ENCODE measurements around the gene NRXN3.

NRXN3 gene

DNA sequence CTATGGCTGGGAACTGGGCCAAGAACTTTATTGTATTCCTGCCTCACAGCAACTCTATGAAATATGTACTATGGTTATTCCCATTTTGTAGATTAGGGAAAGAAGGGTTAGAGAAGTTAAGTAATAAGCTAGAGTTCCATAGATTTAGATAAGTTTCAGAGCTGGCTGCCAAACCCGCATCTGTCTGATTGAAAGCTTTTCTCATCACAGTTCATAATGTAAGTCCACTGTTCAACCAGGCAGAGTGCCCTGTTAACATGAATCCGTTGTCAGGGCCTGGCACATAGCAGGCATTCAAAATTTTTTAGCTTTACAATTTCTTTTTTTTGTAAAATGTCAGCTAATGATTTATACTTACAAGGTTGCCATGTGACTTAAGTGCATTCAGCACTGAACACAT, 467.3 kb downstream of the NRXN3 start:
- no peak for DNase-seq (ENCODE audit: low read depth in 2 of 2)

DNA sequence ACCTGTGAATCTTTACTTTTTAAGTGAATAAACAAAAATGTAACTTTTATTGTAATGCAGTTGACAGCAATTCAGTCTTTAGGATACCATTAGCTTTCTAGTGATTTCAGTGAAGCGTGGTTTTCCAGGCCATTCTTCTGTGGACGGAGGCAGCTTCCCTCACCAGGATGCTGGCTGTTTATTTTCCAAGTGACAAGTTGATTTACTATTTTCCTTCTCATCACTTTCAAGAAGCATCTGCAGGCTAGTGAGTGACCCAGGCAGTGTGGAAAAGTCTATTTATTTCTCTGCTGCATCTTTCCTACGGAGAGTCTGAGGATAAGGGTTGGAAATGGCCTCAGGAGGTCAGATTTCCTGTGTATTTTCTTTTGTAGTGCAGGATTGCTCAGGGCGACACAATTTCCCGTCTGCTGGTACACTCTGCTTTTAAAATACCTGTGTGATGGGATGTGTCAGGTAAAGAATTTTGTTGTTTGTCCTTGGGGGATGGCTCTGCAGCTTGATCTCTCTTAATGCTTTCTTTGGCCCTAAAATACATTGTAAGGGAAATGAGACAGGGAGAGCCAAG, 467.8 kb downstream of the NRXN3 start:
- DNase-seq (ENCODE audit: low read depth in 2 of 2) = no peak

DNA sequence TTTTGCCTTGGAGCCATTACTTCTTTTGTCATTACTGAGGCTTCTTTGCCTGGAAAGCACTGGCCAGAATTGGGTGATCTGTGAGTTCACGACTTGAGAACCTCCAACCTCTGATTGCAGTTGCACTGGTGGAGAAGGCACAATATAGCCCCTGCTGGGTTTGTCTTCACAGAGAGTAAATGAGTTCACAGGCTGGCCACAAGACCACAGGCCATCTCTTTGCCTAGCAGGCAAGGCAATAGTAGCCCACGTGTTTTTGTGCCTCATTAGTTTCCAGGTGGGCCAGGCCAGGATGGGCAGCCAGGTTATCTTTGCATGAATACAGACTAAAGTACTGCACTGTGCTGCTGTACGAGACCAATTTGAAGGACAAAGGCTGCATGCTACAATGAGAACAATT, 468.8 kb downstream of the NRXN3 start:
- DNase-seq (ENCODE audit: low read depth in 2 of 2) = no peak

DNA sequence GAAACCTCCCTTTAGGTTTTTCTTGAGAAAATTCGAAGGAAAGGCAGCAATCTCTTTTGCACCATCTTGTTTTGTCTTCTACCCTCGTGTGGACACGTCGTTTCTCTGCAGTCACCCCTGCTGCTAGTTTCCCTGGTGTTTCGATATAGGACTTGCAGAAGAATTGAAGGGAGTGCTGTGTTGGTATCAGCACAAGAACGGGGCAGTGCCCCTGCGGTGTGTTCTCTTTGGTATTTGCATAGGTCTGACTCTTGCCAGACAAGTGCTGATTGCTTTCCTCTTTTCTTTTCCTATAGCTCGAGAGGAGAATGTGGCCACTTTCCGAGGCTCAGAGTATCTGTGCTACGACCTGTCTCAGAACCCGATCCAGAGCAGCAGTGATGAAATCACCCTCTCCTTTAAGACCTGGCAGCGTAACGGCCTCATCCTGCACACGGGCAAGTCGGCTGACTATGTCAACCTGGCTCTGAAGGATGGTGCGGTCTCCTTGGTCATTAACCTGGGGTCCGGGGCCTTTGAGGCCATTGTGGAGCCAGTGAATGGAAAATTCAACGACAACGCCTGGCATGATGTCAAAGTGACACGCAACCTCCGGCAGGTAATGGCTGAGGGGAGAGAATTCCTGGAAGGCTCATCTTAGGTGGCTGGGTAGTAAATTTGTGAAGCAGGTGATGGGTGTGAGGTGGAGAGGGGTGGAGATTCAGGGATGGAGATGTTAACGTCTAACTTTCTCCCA, 474.8 kb downstream of the NRXN3 start:
- DNase-seq (ENCODE audit: low read depth in 2 of 2) = no peak

DNA sequence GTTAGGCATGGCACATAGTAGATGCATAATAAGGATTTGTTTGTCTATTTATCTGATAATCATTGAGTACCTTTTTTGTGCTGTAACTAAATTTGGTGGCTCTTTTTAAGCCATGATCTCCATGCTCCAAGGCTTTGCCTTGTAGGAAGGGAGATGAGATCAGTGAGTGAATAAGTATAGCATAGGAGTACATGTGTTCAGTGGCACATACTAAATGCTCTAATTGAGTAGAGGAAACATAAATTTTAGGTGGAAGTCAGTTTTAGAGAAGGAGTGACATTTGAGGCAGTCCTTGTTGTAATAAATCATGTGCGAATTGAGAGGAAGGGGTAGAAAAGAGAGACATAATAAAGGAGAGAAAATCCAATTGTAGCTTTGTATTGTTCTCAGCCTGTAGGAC, 482.6 kb downstream of the NRXN3 start:
- DNase-seq (ENCODE audit: low read depth in 2 of 2) = no peak

DNA sequence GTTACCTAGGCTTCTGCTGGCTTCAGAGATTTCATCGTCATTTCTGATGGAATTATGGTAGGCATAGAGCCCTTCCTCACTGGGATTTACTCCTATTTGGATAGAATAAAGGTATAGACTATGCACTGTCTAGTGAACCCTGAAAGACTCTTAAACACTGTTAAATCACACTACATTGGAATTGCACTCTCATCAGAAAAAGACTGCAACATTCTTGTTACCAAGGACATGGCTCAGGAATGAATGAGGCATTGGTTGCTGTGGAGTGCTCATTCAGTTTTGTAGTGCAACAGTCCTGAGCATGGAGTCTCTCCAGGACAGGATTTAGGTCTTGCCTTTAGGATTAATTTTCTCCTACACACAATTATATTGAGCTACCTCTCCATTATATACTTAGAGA, 483.0 kb downstream of the NRXN3 start:
- no peak for DNase-seq (ENCODE audit: low read depth in 2 of 2)

DNA sequence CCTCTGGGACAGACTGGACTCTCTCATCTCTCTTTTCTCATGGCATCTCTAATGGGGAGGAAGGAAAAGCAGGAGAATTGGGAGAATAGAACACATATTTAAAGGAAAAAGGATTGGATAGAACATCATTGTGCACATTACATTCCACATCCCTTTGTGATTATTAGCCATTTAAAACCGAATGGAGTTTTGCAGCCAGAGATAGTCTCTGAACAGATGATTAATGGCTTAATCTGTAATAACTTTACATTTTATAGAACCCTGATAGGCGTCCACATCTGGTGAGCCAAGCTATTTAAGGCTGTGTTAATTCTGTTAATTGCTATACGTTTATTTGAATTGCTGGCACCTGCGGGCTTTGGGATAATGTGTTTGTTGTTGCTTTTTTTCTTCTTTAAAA, 487.3 kb downstream of the NRXN3 start:
- no peak for DNase-seq (ENCODE audit: low read depth in 2 of 2)

DNA sequence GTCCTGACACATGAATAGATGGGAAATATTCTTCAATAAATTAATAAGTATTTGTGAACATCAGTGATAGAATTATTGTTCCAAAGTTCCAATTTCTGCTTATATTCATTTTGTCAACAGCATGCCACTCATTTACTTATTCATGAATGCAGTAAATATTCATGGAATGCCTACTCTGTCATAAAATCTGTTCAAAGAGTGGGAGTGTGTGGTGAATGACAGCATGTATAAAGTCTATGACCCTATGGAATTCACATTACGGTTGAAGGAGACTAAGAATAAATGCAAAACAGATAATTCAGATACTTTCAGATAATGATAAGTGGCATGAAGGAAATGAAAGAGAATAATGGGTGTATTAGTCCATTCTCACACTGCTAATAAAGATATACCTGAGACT, 494.7 kb downstream of the NRXN3 start:
- no peak for DNase-seq (ENCODE audit: low read depth in 2 of 2)

DNA sequence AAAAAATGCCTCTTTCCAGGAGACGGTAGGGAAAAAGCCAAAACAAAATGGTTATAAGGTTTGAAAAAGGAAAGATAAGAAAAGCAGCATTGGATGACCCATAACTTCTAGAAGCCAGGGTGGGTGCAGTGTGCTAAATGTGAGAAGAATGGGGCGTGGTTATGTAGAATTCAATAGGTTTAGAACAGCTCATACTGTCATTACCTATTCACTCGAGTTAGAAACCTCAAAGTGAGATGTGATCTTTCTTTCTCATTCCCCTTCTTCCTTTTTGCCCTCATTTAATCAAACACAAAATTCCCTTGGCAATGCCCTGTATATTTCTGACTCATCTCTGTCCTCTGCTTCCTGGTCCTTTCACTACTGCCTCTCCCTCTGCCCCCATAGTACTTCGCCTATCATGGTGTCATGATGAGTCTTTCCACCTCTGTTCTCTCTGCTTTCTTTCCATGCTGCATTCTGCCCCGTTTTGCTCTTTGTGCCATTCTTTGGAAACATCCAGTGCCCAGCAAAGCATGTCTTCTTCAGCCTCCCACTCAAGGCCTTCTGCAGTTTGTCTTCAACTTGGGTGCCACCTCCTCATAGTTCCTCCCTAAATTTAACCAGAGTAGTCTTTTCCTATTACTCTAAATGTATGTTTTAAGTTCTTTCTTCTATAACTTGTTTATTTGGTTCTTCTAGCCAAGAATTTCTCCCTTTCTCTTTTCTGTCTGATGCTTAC, 496.3 kb downstream of the NRXN3 start:
- no peak for DNase-seq (ENCODE audit: low read depth in 2 of 2)

DNA sequence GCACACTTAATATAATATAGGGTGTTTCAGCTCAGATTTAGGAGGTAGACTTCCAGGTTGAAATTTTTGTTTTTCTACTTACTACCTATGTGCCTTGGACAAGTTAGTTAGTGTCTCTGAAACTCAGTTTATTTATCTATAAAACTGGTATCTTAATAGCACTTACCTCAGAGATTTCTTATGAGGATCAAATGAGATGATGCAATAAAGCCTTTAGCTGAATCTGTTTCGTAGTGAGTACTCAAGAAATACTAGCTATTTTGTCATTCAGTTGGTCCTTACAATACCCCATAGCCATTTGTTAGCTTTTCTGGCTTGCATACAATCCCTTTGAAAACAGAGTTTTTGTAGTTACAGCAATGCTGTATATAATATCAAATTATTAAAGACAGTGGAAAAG, 497.0 kb downstream of the NRXN3 start:
- DNase-seq (ENCODE audit: low read depth in 2 of 2) = no peak

DNA sequence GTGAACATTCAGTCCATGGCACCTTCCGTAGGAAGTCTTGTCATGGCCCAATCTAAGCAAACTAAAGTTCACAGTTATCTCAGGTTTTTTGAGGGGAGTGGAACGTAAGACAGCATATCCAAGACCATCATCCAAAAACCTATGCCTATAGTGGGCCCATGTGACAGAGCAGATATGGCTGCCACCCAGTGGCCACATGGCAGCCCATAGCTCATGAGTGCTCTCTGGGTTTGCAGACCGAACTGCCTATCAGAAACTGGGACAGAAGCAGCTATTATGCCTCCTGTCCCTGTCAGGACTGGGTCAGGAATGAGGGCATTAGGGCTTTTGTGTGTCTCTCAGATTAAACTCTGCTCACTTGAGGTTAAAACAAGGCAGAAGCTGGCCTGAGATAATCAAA, 503.7 kb downstream of the NRXN3 start:
- no peak for DNase-seq (ENCODE audit: low read depth in 2 of 2)

DNA sequence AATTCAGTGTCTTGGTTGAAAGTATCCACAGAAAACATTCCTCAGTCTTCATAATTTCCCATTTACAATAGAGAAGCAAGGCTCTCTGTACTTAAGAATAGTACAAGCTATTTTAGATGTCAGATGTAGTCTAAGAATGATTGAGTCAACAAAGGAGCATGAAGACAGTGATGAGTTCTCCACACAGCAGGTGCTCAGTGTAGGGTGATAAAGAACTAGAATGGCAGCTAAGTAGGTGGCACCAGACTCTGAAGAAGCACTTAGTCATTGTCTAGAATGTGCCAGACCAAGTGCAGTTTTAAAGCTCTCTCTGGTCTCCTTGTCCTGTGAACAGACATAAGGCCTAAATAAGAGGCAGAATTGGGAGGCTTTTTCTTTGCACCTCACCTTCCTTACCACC, 504.6 kb downstream of the NRXN3 start:
- DNase-seq (ENCODE audit: low read depth in 2 of 2) = no peak

DNA sequence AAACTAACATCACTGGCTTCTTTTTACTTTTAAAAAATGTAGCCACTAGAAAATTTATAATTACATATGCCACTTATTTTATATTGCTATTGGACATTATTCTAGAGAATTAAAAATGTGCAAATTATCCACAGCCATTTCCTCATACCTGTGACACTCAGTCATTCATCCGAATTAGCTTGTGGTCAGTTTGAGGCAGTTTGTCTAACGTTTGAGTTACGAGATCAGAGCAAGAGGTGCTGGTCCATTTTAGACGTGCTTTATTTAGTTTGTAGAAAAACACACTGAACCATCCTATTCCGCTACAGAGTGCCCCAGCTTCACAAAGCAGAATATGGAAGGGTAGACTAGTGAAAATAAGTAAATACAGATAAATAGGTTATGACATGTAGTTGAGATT, 513.0 kb downstream of the NRXN3 start:
- DNase-seq (ENCODE audit: low read depth in 2 of 2) = no peak

DNA sequence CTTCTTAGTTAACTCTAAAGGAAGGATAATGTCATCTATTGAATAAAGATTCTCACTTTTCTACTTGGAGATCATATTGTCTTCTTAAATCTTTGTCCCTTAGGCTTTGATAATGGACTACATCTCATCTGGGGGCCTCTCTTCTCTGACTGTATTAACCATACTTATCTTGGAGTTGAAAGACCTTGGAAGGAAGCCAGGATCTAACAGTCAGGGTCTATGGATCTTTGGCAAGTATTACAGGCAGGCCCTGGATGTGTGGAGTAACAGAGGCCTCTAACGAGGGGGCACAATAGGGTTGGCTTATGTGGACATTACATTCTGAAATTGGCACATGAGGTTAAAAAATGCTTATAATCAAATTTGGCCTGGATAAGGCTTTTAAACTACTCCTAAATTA, 513.8 kb downstream of the NRXN3 start:
- no peak for DNase-seq (ENCODE audit: low read depth in 2 of 2)

DNA sequence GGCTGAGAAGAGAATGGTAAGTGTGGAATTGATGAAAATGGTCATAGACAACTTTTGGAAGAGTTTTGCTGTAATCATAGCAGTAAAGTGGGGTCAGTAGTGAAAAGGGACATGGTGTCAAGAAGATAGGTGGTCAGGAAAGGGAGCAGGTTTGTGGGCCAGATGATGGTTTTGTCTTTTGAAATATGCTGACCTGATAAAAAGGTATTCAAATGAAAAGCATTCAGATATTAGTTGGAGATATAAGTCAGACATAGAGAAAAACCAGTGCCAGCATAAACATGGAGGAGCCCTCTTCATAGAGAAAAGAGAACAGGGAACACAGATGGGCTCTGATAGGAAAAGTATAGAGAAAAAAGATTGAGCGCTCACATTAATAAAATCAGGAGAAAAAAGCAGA, 518.3 kb downstream of the NRXN3 start:
- DNase-seq (ENCODE audit: low read depth in 2 of 2) = no peak

DNA sequence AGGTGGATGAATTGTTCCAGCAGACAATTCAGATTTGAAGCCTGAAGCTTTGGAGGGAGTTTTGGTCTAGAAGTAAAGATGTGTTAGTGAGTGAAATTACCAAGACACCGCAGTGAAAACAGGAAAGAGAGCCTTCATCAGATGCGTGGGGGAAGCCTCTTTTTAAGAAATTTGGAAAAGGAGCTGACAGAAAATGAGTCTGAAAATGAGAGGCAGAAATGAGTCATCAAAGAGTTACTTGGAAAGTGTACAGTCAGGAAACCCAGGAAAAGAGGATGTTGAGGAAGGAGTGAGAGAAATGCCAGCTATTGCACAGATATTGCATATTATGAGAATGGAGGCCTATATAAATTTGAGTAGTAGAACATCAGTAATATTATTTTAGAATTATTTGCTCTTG, 520.7 kb downstream of the NRXN3 start:
- no peak for DNase-seq (ENCODE audit: low read depth in 2 of 2)

DNA sequence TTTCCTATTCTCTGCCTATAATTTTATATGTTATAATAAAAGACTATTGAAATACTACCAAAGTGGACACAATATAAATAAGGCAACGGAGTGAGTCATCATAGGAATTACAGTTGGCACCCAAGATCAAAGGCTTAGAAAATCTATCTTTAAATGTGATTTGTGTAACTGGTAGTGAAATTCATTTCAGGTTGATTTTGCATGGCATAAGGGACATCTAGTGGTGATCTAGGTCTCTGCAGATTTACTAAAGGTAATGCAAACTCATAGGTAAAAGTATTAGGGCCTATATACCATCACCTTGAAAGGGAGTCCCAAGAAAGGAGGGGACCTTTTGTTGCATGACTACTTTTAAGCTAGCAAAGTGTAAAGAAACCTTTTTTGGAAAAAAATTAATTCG, 527.2 kb downstream of the NRXN3 start:
- no peak for DNase-seq (ENCODE audit: low read depth in 2 of 2)

DNA sequence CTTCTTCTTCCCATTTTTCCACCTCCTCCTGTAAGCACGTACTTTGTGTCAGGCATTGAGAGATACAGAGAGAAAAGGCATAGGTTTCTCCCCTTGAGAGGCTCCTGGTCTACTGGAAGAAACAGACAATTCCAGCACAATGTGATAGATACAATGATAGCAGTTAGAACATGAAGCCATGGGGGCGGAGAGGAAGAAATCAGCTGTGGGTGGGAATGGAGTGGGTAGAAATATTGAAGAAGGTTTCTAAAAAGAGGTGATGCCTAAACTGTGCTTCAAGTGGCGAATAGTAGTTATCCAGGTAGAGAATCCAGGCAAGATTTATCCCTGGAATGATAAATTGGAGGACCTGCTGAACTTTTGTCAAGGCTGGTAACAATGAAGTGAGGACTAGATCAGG, 528.8 kb downstream of the NRXN3 start:
- DNase-seq (ENCODE audit: low read depth in 2 of 2) = no peak

DNA sequence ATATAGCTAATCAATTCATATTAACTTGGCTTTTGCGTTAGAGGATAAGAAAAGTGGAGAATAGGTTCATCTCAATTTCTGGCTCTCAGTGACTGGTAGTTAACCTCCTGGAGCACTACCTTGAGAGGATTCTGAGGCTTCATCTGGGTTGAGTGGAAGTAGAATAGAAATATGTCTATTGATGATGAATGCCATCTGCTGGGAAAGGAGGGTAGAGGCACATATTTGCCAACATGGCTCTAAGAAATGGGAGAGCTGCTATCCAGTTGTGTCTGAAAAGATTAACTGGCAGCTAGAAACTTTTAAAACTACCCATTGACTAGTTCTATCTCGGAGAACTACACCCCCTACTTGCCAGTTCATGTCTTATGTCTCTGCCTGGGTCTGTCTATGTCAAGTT, 530.1 kb downstream of the NRXN3 start:
- DNase-seq (ENCODE audit: low read depth in 2 of 2) = no peak

DNA sequence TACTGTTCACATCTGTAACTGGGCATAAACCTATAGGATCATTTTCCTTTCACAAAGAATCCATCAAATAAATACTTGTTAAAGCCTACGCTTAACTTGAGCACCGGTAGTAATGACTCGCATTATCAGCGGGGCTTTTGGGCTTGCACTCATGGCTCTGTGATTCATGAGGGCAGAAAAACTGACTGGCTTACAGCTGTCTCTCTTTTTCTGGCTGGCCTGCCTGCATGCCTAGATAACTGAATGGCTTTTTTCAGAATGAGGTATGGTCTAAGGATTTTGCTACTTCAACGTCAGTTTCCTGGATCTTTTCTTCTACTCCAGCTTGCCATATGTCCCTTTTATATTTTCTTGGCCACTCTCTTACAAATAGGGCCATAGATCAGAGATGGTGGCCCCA, 531.1 kb downstream of the NRXN3 start:
- DNase-seq (ENCODE audit: low read depth in 2 of 2) = no peak

DNA sequence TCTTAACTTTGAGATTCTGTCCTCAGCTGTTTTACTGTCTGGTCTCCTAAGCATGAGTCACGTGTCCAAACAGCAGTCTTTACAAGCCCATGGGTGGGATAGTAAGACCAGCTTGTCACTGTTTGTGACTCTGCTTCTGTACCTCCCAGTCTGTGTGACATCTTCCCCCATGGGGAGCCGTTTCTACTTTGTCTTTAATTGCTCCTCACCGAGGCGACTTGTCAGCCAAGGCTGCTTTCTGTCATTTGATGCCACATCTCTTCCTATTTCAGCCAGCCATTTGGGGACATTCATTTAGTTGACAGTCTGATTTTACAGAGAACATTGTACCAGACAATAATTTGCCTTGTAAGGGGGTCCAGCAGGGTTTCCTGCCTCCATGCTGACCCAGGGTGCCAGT, 534.8 kb downstream of the NRXN3 start:
- no peak for DNase-seq (ENCODE audit: low read depth in 2 of 2)

DNA sequence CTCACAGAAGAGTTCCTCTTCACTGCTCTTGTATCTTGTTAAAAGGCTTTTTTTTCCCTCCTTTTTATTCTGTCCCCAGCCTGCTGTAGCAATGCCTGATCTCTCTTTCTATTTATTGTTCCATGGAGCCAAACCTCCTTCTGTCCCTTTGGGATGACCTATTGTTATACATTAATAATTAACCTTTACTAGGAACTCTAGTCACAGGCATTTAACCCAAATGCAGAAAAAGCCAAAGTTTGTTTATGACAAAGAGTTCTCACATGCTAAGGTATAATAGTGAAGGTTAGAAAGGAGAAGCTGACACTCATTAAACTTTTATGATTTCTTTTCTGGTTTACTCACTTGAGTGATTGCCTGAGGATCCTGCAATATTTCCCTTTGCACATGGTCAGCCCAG, 535.8 kb downstream of the NRXN3 start:
- no peak for DNase-seq (ENCODE audit: low read depth in 2 of 2)

DNA sequence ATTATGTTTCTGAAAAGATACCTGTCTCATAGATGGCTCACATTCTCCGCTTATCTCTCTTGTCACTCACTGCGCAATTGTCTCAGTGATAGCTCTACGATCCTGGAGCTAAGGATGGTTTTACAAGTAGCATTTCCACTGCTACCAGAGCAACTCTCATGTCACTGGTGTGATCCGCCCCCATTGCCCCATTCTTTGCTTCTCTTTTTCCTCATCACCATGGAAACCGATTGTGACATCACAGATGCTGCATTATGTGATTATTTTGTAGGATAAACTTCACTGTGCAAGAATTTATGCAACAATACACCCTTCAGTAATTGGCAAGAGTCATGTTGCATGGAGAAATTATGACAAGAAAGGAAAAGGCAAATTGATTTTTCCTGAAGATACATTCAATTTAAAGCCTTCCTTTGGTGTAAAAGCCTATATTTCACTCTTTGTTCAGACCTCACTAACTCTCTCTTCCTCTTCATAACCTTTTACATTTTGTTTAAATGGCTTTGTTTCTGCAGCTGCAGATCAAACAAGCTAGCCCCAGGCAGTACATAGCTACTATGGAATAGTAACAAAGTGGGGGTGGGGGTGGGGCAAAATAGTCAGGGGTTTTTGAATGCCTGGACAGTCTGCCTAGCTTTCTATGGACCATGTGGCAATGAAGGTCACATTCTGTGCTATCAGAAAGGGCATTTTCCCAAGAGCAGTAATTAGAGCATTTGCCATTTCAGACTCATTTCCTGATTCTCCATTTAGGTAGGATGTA, 539.8 kb downstream of the NRXN3 start:
- no peak for DNase-seq (ENCODE audit: low read depth in 2 of 2)

All from stimulated activated CD8-positive, alpha-beta memory T cell treated with anti-CD3 and anti-CD28 coated beads, Interleukin-2, amount 100 ng/mL, for 48 hours (primary cell).